PC-3 (cell line): ENCODE data around the gene NEDD4L. TPM values are rescaled to one million over a fixed set of nuclear protein-coding genes. Genes with fewer than 3 reads are reported as not detected.

Experiments
- ATAC-seq: fragments of 200-7000 bp; cut with Tn5 transposase; 2 replicates; pipeline ENCODE4 v1.9.1; 2020; ENCODE audit warnings: mild to moderate bottlenecking, moderate library complexity
- BruUV-seq: library from RNA; stranded (reverse); fragments of 400-500 nt; replicated peaks from 2 replicates; lab custom pipeline; 2021; lab: Mats Ljungman, UMichigan
- CTCF ChIA-PET: fragments of 300-600 bp; sonication (Branson Sonifier 250); formaldehyde crosslinking; loops from one replicate; lab custom pipeline; 2022; ENCODE audit warnings: antibody characterized with exemption; lab: Charles Lee
- POLR2A ChIA-PET: fragments of 300-600 bp; sonication (Branson Sonifier 250); formaldehyde crosslinking; loops from one replicate; lab custom pipeline; 2022; ENCODE audit warnings: antibody characterized with exemption; ENCODE audit not compliant: unreplicated experiment; lab: Charles Lee
- DNase-seq: peaks from one replicate; pipeline ENCODE4 v3.0.0-alpha.2; 2015
- H2AFZ ChIP-seq: fragments of 300-600 bp; sonication (generic); 2 replicates; pipeline ENCODE4 v1.6.0; 2016; ENCODE audit warnings: antibody characterized with exemption, low read length
- H3F3A ChIP-seq: fragments of 300-600 bp; sonication (generic); one replicate; pipeline ENCODE4 v1.6.0; 2017; ENCODE audit warnings: antibody characterized with exemption, low read length, control low read depth, mild to moderate bottlenecking; ENCODE audit not compliant: unreplicated experiment
- H3K27ac ChIP-seq: fragments of 300-600 bp; sonication (generic); 2 replicates; pipeline ENCODE4 v1.5.1; 2016; ENCODE audit warnings: mild to moderate bottlenecking, low read length
- H3K27me3 ChIP-seq: fragments of 300-600 bp; sonication (generic); 2 replicates; pipeline ENCODE4 v1.6.1; 2016; ENCODE audit warnings: low read length, mixed read lengths
- H3K36me3 ChIP-seq: fragments of 300-600 bp; sonication (generic); 2 replicates; pipeline ENCODE4 v1.6.1; 2016; ENCODE audit warnings: low read depth, mixed run types, low read length, mixed read lengths
- H3K4me1 ChIP-seq: fragments of 300-600 bp; sonication (generic); 2 replicates; pipeline ENCODE4 v1.5.1; 2016; ENCODE audit warnings: low read length; ENCODE audit not compliant: insufficient read depth
- H3K4me2 ChIP-seq: fragments of 300-600 bp; sonication (generic); 2 replicates; pipeline ENCODE4 v1.6.0; 2016; ENCODE audit warnings: low read length
- H3K4me3 ChIP-seq: fragments of 300-600 bp; sonication (generic); 2 replicates; pipeline ENCODE4 v1.5.1; 2016; ENCODE audit warnings: mild to moderate bottlenecking, low read length, mixed read lengths
- H3K79me2 ChIP-seq: fragments of 300-600 bp; sonication (generic); 2 replicates; pipeline ENCODE4 v1.6.1; 2017; ENCODE audit warnings: low read length, mixed read lengths
- H3K9ac ChIP-seq: fragments of 300-600 bp; sonication (generic); 2 replicates; pipeline ENCODE4 v1.6.0; 2016; ENCODE audit warnings: mild to moderate bottlenecking, low read length
- H3K9me2 ChIP-seq: fragments of 300-600 bp; sonication (generic); replicated peaks from 2 replicates; pipeline ENCODE4 v1.6.1; 2016; ENCODE audit warnings: mixed run types, low read length, mixed read lengths
- H3K9me3 ChIP-seq: fragments of 300-600 bp; sonication (generic); 2 replicates; pipeline ENCODE4 v1.6.1; 2016; ENCODE audit warnings: low read length, mixed read lengths
- H4K20me1 ChIP-seq: fragments of 300-600 bp; sonication (generic); 2 replicates; pipeline ENCODE4 v1.6.1; 2016; ENCODE audit warnings: low read length, mixed read lengths
- EZH2 ChIP-seq: fragments of 300-600 bp; sonication (generic); IDR thresholded peaks from one replicate; pipeline ENCODE4 v1.6.1; 2017; ENCODE audit warnings: antibody characterized with exemption, mild to moderate bottlenecking, low read length; ENCODE audit not compliant: unreplicated experiment
- EZH2phosphoT487 ChIP-seq: fragments of 300-600 bp; sonication (generic); IDR thresholded peaks from 2 replicates; pipeline ENCODE4 v1.6.1; 2018; ENCODE audit warnings: mild to moderate bottlenecking, antibody characterized with exemption, low read length, borderline replicate concordance
- intact Hi-C: fragments of 100-400 bp; cut with micrococcal nuclease; formaldehyde crosslinking; loops from 2 replicates; pipeline ENCODE4 v1.9.0; 2023
- total RNA-seq: library from RNA; depleted of rRNA; stranded (reverse); fragments of >200 nt; gene quantifications from 2 replicates; pipeline ENCODE4 v1.2.3, GENCODE V29; 2014
- TF ChIP-seq, protein P1 (sequence below): fragments of 300-600 bp; sonication (generic); conservative IDR thresholded peaks from 2 replicates; pipeline ENCODE4 v1.5.1; 2017; ENCODE audit warnings: antibody characterized with exemption, low read depth, mild to moderate bottlenecking, low read length

Gene NEDD4L
- total RNA-seq, 1 experiment from 2014 or later = 105 TPM

DNA sequence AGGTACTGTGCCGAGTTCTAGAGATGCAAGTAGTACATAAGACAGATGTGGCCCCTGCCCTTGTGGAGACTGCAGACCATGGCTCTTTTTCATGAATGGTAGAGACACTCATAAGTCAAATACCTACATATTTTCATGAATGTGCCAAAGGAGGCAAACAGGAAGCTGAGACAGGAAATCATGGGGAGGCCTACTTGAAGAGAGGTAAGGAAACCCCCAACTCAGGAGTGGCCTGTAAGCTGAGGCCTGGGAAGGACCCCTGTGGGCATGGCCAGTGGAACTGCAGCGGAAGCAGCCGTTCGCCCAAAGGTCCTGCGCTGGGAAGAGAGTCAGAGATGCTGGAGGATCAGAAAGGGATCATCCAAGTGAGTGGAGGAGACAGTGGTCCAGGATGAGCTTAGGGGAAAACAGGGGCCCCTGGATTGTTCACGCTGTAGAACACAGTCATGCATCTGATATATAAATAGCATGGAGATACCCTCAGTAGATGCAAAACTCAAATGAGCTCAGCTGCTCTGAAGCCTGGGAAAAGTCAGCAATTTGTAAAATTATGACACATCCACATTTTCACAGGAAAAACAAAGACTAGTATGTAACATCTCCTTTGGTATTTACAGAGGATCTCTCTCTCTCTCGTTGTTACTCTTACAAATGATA lies 228.9 kb downstream of the NEDD4L start:
- ChIA-PET POLR2A (no interaction called here), CTCF (no interaction called here)
- Histone ChIP-seq H4K20me1 (no peaks in the 10 kb centered on the region), H3K9me3 (no peaks in the 10 kb centered on the region), H3K36me3 (peaks cover 7% of the 10 kb centered on the region; the same call in 1 of the 2 replicates), H3K4me3 (no peak overlapping the region), H3F3A (peaks cover 8% of the 10 kb centered on the region), H3K27me3 (no peaks in the 10 kb centered on the region), H2AFZ (no peak overlapping the region), H3K9ac (no peak overlapping the region), H3K79me2 (peaks cover 82% of the 10 kb centered on the region), H3K9me2 (no peaks in the 10 kb centered on the region), H3K4me1 (peaks cover 43% of the 10 kb centered on the region), H3K4me2 (no peak overlapping the region), H3K27ac (no peak overlapping the region)
- no TSS peak for BruUV-seq
- ATAC-seq (no peak), DNase-seq (no peak)
- TF ChIP-seq, protein P1, sequence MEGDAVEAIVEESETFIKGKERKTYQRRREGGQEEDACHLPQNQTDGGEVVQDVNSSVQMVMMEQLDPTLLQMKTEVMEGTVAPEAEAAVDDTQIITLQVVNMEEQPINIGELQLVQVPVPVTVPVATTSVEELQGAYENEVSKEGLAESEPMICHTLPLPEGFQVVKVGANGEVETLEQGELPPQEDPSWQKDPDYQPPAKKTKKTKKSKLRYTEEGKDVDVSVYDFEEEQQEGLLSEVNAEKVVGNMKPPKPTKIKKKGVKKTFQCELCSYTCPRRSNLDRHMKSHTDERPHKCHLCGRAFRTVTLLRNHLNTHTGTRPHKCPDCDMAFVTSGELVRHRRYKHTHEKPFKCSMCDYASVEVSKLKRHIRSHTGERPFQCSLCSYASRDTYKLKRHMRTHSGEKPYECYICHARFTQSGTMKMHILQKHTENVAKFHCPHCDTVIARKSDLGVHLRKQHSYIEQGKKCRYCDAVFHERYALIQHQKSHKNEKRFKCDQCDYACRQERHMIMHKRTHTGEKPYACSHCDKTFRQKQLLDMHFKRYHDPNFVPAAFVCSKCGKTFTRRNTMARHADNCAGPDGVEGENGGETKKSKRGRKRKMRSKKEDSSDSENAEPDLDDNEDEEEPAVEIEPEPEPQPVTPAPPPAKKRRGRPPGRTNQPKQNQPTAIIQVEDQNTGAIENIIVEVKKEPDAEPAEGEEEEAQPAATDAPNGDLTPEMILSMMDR = no peak
- TF ChIP-seq EZH2 (no peak), EZH2phosphoT487 (no peak)
- intact Hi-C loops = no loop called here

GRCh38 chr18:58275176-58275575 lies 231.2 kb downstream of the NEDD4L start:
- H3K4me1 ChIP-seq = peaks cover 22% of the 10 kb centered on the region
- no peak for TF ChIP-seq EZH2phosphoT487
- TF ChIP-seq, protein P1 = no peak
- TF ChIP-seq EZH2 = no peak
- H3K79me2 ChIP-seq = peaks cover 89% of the 10 kb centered on the region
- H3K36me3 ChIP-seq = peaks cover 7% of the 10 kb centered on the region; the same call in 1 of the 2 replicates
- intact Hi-C loops = no loop called here
- ChIA-PET CTCF (no interaction called here), POLR2A (interaction anchor here (0.7 kb wide), 1 partner anchor 54 kb away, joined by 5 read pairs; no protein-coding TSS in a partner anchor)
- H3K9me3 ChIP-seq = no peaks in the 10 kb centered on the region
- no peaks in the 10 kb centered on the region for H3K27me3 ChIP-seq
- no peak overlapping the region for H3K4me2 ChIP-seq
- ATAC-seq (no peak), DNase-seq (no peak)
- no peaks in the 10 kb centered on the region for H4K20me1 ChIP-seq
- no peak overlapping the region for H3K4me3 ChIP-seq
- BruUV-seq = no TSS peak
- no peaks in the 10 kb centered on the region for H3F3A ChIP-seq
- no peaks in the 10 kb centered on the region for H3K9me2 ChIP-seq
- no peak overlapping the region for H3K27ac ChIP-seq
- H3K9ac ChIP-seq = no peak overlapping the region
- no peak overlapping the region for H2AFZ ChIP-seq
